GM21390 (cell line): Measurements from ENCODE around the gene LAMB4.

ENCODE experiments used
- ATAC-seq: cut with Tn5 transposase; IDR thresholded peaks from one replicate; pipeline ENCODE4 v1.9.1; 2021; ENCODE audit not compliant: unreplicated experiment

LAMB4 gene

DNA sequence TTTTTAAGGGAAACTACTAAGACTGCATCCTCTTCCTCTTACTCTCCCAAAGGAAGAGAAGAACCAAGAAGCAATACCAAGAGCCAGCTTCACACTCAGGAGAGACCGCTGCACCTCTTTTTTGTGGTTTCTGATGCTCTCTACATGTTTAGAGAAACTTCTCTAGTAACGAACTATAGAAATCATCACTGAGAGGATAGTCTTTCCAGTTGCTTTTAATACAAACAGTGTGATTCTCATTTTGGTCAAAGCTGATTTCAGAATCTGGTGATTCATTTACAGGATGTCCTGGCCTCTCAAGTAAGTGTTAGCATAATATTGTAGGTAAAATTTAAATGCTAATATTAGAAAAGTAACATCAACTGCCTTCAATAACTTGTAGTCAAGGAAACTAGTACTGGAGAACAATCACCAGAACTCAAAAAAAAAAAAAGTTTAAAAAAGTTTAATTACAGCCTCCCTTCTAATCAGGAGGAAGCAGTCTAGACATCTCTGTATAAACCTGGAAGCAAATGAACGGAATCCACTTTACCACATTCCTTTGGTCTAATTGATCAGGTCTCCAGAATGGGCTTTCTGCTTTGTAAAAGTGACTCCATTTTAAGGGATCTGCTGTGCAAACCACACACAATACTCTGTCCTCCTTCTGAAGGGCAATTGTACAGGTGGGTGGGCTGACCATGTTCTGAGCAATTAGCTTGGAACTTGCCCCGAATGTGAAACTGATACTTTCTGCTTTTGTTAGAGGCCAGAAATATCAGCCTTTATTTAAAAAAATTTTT, 130.2 kb downstream of the LAMB4 start:
- ATAC-seq = no peak

DNA sequence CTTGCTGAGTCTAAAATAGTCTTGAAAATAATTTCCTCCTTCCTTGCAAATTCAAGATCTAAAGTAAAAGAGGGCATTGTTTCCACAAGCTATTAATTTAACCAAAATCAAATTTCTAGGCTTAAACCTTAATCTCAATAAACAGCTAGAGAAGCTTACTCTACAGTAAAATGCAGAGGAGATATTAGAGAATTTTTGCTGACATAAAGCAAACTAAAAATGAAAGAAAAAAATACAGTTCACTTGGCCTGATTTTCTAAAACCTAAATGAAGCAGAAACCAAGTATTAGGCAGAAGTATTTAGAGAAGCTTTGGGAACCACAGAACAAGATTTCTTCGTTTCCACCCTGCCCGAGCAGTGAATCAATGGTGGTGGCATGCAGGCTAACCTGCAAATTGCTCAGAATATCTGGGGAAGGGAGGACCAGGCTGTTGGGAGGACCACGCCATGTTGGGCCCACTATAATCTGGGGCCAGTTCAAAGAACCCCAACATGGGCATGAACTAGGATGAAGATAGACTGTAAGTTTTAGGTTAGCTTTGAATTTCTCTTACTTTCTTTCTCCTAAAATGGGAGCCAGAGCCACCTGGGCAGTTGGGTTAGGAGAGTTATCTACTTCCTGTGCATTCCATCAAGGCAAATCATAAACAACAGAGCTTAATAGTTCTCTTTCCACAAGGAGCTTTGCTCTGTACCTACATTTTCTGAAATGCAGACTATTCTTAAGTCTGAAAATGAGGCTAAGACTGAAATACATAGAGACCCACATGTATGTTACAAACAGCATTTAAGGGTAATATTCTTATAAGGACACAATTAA, 131.3 kb downstream of the LAMB4 start:
- ATAC-seq = no peak

DNA sequence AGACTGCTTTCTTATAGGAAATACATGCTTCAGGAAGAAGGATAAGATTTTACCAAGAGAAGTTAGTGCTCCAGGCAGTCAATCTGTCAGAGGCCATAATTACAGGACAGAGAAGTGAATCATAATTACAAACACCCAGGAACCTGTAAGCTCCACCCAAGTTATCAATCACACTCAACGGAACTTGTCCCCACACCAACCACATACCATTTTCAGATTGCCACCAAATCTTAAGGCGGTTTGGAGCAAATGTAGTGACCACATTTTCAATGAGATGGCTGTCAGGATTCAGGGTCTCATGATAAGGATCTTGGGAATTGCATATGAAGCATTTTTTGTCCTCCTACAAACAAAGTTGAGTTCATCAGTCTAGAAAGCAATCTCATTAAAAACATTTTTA, 132.0 kb downstream of the LAMB4 start:
- ATAC-seq = no peak

DNA sequence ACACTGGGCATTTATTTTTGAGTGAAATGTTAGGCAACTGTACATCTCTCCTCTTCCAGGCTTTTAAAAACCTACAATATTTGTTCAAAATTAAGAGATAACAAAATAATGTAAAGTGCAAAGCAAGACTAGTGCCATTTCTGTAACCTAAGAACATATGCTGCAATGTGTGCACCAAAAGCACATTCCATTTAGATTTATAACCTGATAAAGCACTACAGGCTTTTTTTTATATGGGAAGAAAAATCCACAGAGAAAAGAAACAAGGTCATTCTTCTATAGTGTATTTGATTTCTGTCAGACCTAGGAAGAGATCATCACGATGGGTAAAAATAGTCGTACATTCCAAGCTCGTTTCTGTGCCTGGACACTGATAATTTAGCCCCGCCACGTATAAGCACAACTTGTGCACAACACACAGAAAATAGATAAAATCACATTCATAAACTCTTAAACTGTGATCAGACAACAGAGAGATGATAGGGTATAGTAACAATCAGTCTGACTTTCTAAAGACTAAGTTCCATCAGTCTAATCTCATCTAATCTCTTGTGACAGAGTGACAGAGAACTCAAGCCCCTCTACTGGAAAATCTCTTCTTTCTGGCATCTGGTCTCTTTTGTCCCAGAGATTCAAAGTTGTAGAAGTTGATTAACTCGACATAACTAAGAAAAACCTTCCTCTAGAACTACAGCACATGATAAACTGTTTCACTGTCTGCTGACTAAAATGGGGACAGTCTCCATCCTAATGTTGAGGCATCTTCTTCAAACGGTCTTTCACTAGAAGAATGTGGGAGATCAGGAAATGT, 133.9 kb downstream of the LAMB4 start:
- ATAC-seq = no peak

DNA sequence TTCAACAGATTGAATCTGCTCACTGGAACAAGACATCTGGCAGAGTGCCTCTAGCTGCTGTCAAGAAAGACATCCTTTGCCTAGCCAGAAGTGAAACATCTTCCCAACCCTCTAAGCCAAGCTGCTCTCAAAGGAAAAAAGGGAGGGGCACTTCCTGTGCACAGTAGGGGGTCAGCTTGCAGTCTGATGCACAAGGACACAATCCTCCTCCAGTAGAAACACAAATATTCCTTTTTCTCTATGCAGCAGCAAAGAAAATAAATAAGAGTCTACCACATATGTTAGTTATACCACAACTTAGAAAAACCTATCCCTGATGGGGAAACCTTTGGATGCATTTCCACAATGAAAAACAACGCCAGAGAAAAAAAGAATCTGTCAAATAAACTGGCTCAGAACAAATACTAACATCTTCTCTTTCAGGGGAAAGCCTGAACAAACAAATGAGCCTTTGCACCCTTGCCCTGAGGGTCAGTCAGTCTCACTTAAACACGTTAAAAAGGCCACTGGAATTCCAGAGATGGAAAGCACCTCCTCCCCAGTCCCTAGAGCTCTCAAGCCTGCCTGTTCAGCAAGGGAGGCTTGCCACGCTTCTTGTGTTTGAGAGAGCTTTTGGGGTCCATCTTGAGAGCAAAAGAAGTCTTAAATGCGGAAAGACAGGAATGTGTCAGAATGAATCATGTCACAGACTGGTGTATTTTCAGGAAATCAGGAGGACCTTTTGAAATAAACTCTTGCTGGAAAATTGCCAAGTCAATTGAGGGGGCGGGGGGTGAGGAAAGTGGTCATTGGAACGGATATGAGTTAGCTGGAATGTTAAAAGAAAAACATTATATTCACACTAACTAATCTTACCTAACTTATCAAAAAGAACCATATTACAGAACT, 134.7 kb downstream of the LAMB4 start:
- ATAC-seq = no peak

DNA sequence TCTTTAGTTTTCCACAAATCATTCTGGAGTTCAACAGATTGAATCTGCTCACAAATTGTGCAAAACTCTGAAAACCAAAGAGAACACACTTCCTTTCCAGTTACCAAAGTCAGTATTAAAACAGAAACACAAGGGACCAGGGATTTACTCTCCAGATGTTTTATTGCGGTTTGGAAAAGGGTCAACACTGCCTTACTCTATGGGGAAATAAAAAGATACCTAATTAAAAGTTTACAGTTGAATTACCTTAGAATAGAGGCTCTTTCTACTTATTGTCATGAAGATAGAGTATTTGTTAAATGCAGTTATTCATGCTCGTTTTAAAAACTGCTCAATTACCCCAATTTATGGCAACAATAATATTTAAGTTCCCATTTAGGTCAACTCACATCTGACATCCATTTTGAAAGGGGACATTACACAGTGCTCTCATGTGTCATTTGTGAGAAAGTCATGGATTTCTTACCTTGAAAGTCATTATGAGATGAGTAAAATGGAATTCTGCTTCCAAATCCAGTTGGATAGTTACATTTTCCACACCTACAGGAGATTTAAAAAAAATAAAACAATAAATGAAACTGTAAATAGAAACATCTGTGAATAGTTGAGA, 135.6 kb downstream of the LAMB4 start:
- ATAC-seq = no peak

DNA sequence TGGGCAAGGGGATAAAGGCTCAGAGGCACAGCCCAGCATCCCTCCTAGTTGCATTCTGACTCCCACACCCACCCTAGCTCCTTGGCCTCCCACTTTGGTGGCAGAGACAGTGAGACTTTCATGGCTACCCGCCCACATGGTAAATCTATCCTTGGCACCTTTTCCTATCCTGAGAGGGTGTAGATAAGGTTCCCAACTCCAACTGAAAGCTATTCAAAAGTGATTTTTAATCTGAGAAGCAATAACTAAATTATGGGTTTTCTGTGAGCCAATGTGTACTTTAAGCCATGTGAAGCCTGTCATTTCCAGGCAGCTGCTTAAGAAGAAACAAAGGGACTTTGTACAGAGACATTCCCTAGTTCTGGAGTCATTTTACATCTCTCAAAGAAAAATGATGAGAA, 136.3 kb downstream of the LAMB4 start:
- no peak for ATAC-seq

DNA sequence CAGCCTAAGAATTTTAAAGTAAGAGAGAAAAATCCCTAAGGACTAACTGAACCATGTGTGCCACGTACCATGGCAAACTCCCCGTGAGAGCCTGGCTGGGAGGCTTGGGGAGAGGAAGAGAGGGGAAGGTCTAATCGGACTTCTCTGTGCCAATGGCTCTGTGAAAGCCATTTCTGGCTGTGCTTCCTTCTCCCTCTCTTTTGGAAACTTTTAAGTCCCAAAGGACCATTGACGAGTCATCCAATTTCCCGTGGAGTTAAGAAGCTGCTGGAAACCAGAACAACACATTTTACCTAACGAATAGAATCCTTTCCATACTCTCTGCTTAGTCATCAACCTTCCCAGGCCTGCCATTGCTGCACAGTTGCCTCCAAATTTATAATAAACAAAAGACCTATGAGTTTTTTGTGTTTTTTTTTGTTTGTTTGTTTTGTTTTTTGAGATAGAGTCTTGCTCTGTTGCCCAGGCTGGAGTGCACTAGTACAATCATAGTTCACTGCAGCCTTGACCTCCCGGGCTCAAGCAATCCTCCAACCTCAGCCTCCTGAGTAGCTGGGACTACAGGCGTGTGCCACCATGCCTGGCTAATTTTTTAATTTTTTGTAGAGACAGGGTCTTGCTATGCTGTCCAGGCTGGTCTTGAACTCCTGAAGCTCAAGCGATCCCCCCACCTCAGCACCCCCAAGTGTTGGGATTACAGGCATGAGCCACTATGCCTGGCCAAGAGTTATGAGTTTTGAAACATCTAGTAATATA, 140.4 kb downstream of the LAMB4 start:
- no peak for ATAC-seq

DNA sequence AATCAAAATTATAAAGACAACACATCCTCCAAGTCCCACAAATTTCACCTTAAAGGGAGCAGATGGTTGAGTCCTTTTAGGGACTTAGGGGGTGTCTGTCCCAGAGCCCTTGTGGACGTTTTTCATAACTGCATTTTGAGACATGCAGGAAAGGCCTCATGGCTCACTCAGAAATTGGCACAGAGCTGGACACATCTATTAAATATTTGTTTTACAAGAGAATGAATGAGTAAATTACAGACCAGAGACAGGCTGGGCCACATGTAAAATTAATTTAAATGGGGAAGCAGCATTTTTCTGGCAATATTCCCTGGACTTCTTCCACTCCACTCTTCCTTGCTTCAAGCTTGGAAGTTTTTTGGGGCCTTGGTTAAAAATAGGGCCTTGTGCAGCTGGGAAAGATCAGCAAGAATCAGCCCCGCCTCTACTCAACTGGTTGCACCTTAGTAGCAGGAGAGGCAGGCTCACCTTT, 147.2 kb downstream of the LAMB4 start:
- ATAC-seq = no peak

DNA sequence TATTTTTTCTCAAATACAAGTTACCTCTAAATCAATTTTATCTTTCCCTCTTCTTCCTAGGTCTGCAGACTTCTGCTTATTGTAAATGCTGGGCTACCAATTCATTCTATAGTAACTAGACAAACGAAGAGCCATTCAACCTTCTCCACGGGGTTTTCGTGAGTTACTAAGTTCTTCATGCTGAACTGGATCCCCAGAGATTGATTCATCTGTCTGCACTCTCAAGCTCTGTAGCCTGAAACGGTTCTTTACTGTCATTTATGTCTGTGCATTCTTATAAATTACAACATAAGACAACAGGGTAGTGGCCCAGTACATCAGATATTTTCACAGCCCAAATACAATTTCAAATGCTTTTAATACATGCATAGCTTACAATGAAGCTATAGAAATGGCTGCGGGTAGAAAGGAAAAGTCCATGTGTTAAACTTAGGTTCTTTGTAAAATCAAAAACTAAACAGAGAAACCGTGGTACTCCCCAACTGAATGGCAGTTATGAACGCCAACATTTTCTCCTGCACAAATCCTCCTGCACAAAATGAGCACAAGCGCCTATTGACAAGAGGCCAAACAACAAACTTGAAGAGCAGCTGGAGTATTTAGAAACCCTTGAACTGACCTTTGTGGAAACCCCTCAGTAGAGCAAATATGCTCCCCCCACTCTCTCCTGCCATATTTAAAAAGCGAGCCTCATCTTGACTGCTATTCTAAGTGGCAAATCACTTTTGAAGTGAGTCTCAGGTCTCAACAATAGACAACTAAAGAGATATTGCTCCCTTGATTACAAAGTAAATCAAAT, 147.9 kb downstream of the LAMB4 start:
- ATAC-seq = no peak

DNA sequence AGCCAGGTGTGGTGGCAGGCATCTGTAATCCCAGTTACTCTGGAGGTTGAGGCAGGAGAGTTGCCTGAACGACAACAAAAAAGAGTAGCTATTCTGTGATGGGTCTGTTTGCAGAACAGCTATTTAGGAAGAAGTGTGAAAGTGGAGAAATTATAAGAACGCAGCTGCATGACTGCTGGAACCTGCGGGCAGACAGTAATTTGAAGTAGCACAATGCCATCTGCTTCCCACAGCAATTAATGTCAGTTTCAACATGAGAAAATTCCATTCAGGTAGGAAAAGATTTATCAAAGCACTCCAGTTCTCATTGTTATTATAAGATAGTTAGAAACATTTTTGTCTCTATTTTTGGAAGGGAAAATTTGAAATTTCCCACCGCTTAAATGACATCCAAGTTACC, 148.7 kb downstream of the LAMB4 start:
- no peak for ATAC-seq

DNA sequence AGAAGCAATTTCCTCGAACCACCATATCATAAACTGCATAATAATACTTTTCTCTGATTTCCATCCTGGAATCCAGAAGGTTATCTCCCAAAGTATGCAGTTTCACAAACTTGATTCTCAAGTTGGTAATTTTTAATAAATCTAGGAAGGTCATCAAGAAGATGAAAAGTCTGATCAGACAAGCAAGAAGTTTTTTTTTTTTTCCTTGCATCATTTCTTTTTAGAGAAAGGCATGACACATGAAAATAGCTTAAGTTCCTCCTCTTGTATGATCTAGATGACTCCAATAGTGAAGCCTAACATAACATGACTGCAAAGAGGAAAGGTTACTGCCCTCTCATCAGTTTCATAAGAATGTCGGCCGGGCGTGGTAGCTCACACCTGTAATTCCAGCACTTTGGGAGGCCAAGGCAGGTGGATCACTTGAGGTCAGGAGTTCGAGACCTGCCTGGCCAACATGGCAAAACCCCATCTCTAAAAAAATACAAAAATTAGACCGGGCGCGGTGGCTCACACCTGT, 149.4 kb downstream of the LAMB4 start:
- ATAC-seq = no peak

DNA sequence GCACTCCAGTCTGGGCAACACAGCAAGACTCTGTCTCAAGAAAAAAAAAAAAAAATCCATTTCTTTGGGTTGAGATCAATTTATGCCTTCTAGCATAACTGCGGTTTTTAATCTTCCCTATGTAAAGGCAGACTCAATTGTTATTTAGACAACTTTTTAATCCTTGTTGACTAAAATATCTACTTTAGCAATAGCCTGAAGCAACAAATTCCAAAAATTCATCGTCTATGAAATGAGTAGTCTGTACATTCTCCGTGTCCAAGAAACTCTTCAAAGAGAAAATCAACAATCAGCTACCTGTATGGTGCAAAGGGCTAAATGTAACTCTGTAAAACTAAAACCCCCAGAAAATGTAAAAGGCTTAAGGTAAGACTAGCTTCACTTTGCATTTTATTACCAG, 150.0 kb downstream of the LAMB4 start:
- ATAC-seq = no peak

DNA sequence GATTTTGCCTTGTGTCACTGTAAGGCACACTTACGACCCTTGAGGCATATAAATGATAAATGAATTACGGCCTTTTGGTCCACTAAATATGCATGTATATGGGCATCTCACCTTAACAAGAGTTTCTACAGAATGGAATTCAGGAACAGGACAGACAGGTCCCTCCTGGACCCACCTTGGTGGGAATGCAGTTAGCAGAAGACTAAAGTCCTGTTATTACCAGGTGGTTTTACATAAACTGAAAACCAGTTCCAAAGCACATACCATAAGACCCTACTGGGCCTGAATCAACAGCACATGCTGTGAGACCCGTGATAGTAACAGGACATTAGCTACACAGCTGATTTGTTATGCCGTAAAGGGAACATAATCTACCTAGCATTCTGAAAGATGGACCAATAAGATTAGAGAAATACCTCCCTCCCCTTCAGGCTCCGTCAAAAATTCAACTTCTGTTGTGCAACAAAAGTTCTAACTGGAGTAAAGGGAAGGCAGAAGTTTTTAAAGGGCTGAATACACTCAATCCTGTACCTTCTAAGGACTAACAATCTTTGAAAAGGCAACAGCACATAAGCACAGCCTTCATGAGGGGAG, 151.2 kb downstream of the LAMB4 start:
- no peak for ATAC-seq

DNA sequence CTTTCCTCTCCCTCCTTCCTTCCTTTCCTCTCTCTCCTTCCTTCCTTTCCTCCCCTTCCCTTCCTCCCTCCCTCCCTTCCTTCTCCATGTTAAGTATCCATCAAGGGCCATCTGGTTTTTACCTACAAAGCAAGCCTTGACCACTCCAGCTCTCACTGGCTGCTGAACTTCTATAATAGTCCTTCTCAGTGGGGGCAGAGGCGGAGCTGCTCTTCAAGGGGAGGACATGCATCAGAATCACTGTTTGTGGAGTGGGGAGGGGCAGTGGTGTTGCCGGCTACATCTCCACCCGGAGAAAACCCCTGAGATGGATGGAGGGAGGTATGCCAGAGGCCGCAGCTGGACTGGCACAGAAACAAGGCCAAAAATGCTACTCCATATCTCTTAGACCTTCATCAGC, 153.1 kb downstream of the LAMB4 start:
- no peak for ATAC-seq

DNA sequence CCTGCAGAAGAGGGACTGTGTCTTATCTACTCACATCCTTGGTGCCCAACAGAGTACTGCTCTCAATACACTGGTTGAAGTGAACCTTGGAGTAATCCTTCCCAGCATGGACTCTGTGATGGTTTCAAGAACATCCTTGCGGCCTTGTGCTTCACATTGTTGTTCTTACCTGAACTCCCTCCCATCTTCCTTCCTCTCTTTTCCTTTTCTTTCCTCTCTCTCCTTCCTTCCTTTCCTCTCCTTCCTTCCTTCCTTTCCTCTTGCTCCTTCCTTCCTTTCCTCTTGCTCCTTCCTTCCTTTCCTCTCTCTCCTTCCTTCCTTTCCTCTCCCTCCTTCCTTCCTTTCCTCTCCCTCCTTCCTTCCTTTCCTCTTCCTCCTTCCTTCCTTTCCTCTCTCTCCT, 153.5 kb downstream of the LAMB4 start:
- ATAC-seq = no peak

DNA sequence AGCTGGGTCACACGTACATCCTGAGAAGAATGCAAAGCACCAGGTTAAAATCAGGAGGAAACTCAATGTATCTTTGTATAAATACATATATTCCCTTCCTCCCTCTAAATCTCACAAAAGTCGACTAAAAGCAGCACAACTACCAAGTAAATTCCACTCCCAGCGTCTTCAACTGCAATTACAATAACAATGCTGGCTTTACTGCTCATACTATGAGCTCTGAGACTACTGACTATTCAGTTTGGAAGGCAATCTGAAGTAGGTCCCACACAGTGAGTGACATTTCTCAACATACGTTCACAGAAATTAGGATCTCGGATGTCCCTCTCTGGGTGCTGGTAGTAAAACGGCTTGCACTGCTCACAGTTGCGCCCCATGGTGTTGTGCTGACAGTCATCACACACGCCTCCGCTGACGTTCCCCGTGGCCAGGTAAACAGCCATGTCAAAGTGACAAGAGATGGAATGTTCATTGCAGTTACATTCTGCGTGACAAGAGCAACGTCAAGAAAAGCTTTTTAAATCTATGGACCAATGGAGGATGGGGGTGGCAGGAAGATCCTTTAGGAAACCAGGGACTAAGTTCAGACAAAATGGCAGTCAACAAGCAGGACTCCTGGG, 154.7 kb downstream of the LAMB4 start:
- ATAC-seq = no peak
